CD4-positive, alpha-beta T cell treated with Interleukin-4 for 4 hours (primary cell): ENCODE results near the gene FLYWCH2.
"Not testable (repeated sequence)": the region's sequence is repeated elsewhere in the genome, so short reads cannot be mapped to it uniquely, and the experiment has no call there.

Experiments
- DNase-seq: peaks from one replicate; pipeline ENCODE4 v3.0.0-alpha.2; 2020

The FLYWCH2 gene

GRCh38 chr16:2915196-2915929 is 32.3 kb downstream of the FLYWCH2 start:
- no peak for DNase-seq

DNA sequence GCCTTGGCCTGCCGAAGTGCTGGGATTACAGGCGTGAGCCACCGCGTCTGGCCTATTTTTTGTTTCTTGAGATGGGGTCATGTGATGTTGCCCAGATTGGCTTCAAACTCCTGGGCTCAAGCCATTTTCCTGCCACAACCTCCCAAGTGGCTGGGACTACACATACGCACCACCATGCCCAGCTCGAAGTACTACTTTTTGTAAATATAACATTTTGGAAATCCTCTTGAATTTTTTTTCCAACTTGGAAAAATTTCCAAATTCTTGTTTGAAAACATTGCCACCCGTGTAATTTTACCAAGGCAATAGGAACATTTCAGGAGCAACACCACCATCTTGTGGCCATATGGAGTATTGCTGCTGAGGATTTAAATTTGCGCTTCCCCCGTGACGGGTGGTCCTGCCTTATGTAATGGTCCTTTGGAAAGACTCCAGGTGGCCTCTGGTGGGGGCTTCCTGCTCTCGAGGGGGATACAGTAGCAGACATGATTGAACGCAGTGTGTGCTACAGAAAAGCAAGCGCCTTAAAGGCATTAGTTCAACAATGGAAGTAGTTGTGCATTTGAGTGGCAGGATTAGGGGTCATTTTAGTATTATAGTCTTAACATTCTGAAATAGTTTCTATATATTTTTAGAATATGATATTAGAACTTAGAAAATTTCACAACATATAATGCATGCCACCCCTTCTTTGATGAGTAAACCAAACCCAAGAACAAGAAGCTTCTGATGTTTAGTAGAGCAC is 36.7 kb downstream of the FLYWCH2 start:
- peak; percentile 60 for DNase-seq

- no peak for DNase-seq
Observed at GRCh38 chr16:2923481-2923880, 40.5 kb downstream of the FLYWCH2 start.

- no peak for DNase-seq
Observed at GRCh38 chr16:2924901-2925755, 42.1 kb downstream of the FLYWCH2 start.

DNA sequence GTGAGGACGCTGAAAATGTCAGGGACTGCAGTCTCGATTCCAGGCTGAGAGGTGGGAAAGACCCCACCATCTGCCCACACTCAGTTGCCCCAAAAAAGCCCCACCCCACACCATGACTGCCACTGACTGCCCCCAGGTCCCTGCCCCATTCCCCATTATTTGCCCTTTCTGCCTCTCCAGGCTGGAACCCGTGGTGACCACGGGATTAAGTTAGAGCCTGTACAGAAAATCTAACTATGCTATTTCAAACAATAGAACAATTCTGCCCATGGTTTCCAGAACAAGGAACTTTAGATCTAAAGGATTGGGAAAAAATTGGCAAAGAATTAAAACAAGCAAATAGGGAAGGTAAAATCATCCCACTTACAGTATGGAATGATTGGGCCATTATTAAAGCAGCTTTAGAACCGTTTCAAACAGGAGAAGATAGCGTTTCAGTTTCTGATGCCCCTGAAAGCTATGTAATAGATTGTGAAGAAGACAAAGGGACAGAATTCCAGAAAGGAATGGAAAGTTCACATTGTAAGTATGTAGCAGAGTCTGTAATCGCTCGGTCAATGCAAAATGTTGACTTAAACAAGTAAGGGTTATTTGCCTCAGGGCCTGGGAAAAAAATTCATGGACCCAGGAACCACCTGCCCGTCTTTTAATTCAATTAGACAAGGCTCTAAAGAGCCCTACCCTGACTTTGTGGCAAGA is 43.1 kb downstream of the FLYWCH2 start:
- DNase-seq: no peak

- no peak for DNase-seq
Observed at GRCh38 chr16:2926650-2926999, 43.6 kb downstream of the FLYWCH2 start.

GRCh38 chr16:2927010-2927646 is 44.1 kb downstream of the FLYWCH2 start:
- DNase-seq: peak; percentile 88

GRCh38 chr16:2928151-2928550 is 45.1 kb downstream of the FLYWCH2 start:
- not testable (repeated sequence) for DNase-seq

GRCh38 chr16:2928796-2929195 is 45.8 kb downstream of the FLYWCH2 start:
- no peak for DNase-seq

DNA sequence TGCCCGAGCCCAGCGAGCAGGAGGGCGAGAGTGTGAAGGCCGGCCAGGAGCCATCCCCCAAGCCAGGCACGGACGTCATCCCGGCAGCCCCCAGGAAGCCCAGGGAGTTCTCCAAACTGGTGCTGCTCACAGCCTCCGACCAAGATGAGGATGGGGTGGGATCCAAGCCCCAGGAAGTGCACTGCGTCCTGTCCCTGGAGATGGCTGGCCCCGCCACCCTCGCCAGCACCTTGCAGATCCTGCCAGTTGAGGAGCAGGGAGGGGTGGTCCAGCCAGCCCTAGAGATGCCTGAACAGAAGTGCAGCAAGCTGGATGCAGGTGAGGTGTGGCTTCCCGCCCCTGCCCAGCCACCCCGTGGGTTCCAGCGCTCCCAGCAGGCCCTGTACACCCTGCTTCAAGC is 46.7 kb downstream of the FLYWCH2 start:
- no peak for DNase-seq

GRCh38 chr16:2930236-2930635 is 47.2 kb downstream of the FLYWCH2 start:
- no peak for DNase-seq

DNA sequence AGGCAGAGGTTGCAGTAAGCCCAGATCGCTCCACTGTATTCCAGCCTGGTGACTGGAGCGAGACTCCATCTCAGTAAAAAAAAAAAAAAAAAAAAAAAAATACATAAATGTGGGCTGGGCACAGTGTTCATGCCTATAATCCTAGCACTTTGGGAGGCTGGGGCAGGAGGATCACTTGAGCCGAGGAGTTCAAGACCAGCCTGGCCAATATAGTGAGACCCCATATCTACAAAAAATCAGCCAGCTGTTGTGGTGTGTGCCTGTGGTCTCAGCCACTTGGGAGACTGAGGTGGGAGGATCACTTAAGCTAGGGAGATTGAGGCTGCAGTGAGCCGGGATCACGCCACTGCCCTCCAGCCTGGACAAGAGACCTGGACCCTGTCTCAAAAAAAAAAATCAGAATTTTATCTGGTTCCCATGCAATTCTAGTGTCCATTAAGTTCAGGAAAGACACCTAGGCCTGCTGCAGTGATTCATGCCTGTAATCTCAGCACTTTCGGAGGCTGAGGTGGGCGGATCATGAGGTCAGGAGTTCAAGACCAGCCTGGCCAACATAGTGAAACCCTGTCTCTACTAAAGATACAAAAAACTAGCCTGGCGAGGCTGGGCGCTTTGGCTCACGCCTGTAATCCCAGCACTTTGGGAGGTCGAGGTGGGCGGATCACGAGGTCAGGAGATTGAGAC is 48.4 kb downstream of the FLYWCH2 start:
- DNase-seq: not testable (repeated sequence)

- no peak for DNase-seq
Observed at GRCh38 chr16:2933136-2933535, 50.1 kb downstream of the FLYWCH2 start.

DNA sequence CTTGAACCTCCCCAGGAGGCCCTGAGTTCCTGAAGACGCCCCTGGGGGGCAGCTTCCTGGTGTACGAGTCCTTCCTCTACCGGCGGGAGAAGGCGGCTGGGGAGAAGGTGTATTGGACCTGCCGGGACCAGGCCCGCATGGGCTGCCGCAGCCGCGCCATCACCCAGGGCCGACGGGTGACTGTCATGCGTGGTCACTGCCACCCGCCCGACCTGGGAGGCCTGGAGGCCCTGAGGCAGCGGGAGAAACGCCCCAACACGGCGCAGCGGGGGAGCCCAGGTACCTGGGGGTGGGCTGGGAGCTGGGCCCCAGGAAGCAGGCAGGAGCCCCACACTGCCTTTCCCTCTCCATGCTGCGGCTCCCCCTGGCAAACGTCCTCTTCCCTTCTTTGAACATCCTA is 50.7 kb downstream of the FLYWCH2 start:
- no peak for DNase-seq

- no peak for DNase-seq
Observed at GRCh38 chr16:2934450-2934849, 51.4 kb downstream of the FLYWCH2 start.

DNA sequence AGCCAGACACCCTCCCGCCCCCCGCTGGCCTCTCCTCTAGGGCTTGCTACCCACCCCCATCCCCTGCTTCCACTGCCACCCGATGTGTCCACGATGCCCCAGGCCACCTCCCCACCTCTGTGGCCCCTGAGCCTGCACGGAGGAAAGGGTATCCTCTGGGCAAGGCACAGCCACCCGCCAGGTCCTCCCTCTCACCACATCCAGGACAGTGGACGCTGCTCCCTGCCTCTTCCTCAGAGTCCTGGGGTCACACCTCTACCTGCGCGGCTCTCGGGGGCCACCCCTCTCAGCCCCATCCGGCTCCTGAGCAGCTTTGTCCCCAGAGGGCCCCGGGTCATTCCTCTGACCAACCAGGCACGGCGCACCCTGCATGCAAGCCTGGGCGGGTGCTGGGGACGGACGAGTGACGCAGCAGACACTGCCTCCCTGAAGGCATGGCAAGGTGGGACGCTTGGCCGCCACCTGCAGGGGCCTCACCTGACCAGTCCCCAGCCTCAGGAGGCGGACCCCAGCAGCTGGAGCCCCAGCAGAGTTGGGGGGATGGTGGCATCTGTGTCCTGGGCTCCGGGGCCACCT is 53.5 kb downstream of the FLYWCH2 start:
- DNase-seq: no peak

DNA sequence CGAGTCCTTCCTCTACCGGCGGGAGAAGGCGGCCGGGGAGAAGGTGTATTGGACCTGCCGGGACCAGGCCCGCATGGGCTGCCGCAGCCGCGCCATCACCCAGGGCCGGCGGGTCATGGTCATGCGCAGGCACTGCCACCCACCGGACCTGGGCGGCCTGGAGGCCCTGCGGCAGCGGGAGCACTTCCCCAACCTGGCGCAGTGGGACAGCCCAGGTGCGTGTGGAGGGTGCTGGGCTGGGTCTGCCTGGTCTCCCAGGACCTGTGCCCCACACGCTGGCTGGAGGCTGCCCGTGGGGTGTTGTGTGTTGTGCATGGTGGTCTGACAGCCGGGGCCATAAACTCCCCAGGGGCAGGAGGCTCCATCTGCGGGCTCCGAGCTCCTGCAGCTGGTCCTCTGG is 54.2 kb downstream of the FLYWCH2 start:
- no peak for DNase-seq

DNA sequence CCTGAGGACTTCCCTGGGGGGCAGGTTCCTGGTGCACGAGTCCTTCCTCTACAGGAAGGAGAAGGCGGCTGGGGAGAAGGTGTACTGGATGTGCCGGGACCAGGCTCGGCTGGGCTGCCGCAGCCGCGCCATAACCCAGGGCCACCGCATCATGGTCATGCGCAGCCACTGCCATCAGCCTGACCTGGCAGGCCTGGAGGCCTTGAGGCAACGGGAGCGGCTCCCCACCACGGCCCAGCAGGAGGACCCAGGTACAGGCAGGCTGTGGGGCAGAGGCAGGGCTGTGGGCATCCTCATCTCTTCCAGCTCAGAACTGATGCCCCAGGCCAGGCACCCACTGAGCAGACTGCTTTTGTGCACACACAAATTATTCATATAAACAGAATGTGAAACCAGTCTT is 55.2 kb downstream of the FLYWCH2 start:
- DNase-seq: no peak

DNA sequence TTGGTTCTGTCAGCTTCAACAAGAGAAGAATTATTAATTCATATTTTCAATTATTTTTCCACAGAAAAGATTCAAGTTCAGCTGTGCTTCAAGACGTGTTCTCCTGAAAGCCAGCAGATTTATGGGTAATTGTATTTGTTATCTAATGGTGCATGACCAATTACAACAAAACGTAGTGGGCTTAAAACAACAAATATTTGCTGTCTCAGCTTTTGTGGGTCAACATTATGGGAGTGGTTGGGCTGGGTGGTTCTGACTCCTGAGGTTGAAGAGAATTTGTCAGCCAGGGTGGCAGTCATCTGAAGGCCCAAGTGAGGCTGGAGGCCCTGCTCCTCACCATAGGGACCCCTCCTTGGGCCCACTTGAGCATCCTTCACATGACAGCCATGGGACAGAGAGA is 57.0 kb downstream of the FLYWCH2 start:
- no peak for DNase-seq

DNA sequence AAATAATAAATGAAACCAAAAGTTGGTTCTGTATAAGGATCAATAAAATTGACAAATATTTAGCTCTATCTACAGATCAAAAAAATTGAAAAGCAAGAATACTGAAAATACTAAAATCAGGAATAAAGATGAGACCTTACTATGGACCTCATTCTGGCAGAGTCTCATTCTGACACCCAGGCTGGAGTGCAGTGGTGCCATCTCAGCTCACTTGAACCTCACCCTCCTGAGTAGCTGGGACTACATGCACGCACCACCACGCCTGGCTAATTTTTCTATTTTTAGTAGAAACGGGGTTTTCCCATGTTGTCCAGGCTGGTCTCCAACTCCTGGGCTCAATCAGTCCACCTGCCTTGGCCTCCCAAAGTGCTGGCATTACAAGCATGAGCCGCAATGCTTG is 59.0 kb downstream of the FLYWCH2 start:
- DNase-seq: no peak

DNA sequence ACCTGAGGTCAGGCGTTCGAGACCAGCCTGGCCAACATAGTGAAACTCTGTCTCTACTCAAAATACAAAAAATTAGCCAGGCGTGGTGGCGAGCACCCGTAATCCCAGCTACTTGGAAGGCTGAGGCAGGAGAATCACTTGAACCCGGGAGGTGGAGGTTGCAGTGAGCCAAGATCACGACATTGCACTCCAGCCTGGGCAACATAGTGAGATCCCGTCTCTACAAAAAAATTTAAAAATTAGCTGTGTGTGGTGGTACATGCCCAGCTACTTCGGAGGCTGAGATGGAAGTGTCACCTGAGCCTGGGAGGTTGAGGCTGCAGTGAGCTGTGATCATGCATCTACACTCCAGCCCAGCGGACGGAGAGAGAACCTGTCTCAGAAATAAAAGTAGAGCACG is 60.7 kb downstream of the FLYWCH2 start:
- DNase-seq: not testable (repeated sequence)

DNA sequence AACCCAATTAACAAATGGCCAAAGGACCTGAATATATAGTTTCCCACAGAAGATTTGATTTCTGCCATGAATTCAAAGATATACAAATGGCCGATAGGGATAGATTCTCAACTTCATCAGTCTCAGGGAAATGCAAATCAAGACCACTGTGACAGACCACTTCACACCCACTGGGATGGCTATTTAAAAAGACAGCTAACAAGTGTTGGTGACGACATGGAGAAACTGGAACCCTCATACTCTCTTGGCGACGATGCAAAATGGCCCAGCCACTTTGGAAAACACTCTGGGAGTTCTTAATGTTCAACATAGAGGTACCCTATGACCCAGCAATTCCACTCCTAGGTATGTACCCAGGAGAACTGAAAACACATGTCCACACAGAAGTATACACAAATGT is 63.6 kb downstream of the FLYWCH2 start:
- DNase-seq: no peak
